Left lung (tissue), 10 donors: ENCODE data around the gene WWP2. TPM values are rescaled to one million over a fixed set of nuclear protein-coding genes. Genes with fewer than 3 reads are reported as not detected.

Source experiments
- ATAC-seq: fragments of 200-7000 bp; cut with Tn5 transposase; one replicate; pipeline ENCODE4 v1.9.1; 2020; ENCODE audit warnings: moderate library complexity
- DNase-seq, 4 donors: peaks; one replicate each; pipeline ENCODE4 v3.0.0-alpha.2; 2013 to 2020
- H3K27ac ChIP-seq, 2 donors: fragments of 200-600 bp; sonication (generic) in 1 of 2; one replicate each; pipeline versions ENCODE4 v1.5.0 to v1.8.0; 2020 to 2021
- H3K27me3 ChIP-seq, 2 donors: fragments of 200-600 bp; sonication (generic) in 1 of 2; one replicate each; pipeline versions ENCODE4 v1.5.0 to v1.8.0; 2020 to 2021
- H3K36me3 ChIP-seq, 2 donors: fragments of 200-600 bp; sonication (generic) in 1 of 2; one replicate each; pipeline versions ENCODE4 v1.5.0 to v1.8.0; 2020 to 2021
- H3K4me1 ChIP-seq, 2 donors: fragments of 200-600 bp; one replicate each; pipeline ENCODE4 v1.8.0; 2021
- H3K4me3 ChIP-seq, 2 donors: fragments of 200-600 bp; sonication (generic) in 1 of 2; one replicate each; pipeline versions ENCODE4 v1.5.0 to v1.8.0; 2020 to 2021; ENCODE audit warnings: mild to moderate bottlenecking in 1 of 2
- H3K9me3 ChIP-seq, 2 donors: fragments of 200-600 bp; sonication (generic) in 1 of 2; one replicate each; pipeline versions ENCODE4 v1.5.0 to v1.8.0; 2020 to 2021
- intact Hi-C, 2 donors: fragments of 100-400 bp; cut with DNase I; formaldehyde crosslinking; loops; one replicate each; pipeline versions ENCODE4 v1.11.2 to v1.14.2; 2022
- polyA plus RNA-seq, 6 donors: library from polyadenylated mRNA; unstranded; fragments of 120-200 nt; gene quantifications; one replicate each; pipeline ENCODE4 v1.2.1, GENCODE V29; 2013; ENCODE audit not compliant: insufficient read length in 6 of 6
- total RNA-seq, 2 donors: library from RNA; stranded (reverse); fragmentation: NEBNext Ultra II Directional; extraction: Animal tissue kit (Norgen Biotek cat#: 25700); gene quantifications; one replicate each; pipeline ENCODE4 v1.2.1, GENCODE V29; 2021
- TF ChIP-seq, protein P1 (sequence below), 2 donors: fragments of 200-600 bp; sonication (generic) in 1 of 2; IDR thresholded peaks; one replicate each; pipeline versions ENCODE4 v1.5.0 to v1.8.0; 2021; ENCODE audit warnings: antibody characterized with exemption in 2 of 2
- donor health status: DM: no; HTN: yes; CAD: no.
- donor health status: DM: no; HTN: no; CAD: no.

WWP2 gene
- total and polyA plus RNA-seq, 8 donors: 30.2 to 73.0 (median 34.6) TPM

DNA sequence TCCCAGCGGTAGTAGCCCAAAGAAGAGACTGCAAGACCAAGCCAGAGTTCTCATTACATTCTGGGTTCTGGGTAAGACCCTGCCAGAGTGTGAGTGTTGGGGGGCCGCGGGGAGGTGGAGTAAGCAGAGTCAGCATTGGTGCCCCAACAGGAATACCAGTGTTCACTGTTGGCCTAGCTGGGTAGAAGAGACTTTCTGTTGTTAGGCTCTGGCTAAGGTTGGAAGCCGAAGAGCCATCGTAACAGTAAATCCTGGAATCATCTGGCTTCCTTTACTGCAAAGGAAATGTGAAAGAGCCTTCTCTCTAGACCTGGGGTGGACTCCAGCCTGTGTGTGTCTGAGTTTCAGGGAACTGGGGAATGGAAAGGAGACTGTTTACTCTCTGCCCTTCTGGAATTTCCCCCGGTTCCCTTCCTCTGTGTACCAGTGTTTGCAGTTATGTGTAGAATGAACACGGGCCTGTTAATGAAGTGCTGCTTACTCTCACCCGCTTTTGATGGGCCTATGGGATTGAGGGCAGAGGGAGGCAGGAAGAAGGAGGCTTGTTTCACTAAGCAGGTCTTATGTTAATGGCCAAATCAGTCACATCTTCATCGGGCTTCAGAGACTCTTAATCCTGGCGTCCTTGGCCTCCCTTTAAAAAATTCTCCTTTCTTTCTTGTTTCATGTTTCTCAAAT, 68.5 kb downstream of the WWP2 start:
- intact Hi-C loops: no loop called here
- Histone ChIP-seq H3K27ac (peak overlapping the region; percentile 71 to 81), H3K9me3 (no peaks in the 10 kb centered on the region), H3K4me1 (peaks cover 9 to 31% of the 10 kb centered on the region in 2 donors), H3K36me3 (peaks cover 0 to 28% of the 10 kb centered on the region in 2 donors), H3K4me3 (no peak overlapping the region), H3K27me3 (no peaks in the 10 kb centered on the region)
- TF ChIP-seq, protein P1, sequence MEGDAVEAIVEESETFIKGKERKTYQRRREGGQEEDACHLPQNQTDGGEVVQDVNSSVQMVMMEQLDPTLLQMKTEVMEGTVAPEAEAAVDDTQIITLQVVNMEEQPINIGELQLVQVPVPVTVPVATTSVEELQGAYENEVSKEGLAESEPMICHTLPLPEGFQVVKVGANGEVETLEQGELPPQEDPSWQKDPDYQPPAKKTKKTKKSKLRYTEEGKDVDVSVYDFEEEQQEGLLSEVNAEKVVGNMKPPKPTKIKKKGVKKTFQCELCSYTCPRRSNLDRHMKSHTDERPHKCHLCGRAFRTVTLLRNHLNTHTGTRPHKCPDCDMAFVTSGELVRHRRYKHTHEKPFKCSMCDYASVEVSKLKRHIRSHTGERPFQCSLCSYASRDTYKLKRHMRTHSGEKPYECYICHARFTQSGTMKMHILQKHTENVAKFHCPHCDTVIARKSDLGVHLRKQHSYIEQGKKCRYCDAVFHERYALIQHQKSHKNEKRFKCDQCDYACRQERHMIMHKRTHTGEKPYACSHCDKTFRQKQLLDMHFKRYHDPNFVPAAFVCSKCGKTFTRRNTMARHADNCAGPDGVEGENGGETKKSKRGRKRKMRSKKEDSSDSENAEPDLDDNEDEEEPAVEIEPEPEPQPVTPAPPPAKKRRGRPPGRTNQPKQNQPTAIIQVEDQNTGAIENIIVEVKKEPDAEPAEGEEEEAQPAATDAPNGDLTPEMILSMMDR (IDR thresholded peaks at IDR 0.05): no peak
- ATAC-seq (peak; percentile 83), DNase-seq (peak in 1 of 4 donors; percentile 34)

GRCh38 chr16:69831212-69832123, 69.3 kb downstream of the WWP2 start:
- TF ChIP-seq, protein P1 (IDR thresholded peaks at IDR 0.05): no peak
- Histone ChIP-seq H3K36me3 (peaks cover 0 to 28% of the 10 kb centered on the region in 2 donors), H3K4me3 (no peak overlapping the region), H3K27me3 (no peaks in the 10 kb centered on the region), H3K4me1 (peaks cover 9 to 31% of the 10 kb centered on the region in 2 donors), H3K9me3 (no peaks in the 10 kb centered on the region), H3K27ac (peak overlapping the region; percentile 71 to 81)
- DNase-seq (no peak), ATAC-seq (peak; percentile 63)
- intact Hi-C loops: no loop called here

DNA sequence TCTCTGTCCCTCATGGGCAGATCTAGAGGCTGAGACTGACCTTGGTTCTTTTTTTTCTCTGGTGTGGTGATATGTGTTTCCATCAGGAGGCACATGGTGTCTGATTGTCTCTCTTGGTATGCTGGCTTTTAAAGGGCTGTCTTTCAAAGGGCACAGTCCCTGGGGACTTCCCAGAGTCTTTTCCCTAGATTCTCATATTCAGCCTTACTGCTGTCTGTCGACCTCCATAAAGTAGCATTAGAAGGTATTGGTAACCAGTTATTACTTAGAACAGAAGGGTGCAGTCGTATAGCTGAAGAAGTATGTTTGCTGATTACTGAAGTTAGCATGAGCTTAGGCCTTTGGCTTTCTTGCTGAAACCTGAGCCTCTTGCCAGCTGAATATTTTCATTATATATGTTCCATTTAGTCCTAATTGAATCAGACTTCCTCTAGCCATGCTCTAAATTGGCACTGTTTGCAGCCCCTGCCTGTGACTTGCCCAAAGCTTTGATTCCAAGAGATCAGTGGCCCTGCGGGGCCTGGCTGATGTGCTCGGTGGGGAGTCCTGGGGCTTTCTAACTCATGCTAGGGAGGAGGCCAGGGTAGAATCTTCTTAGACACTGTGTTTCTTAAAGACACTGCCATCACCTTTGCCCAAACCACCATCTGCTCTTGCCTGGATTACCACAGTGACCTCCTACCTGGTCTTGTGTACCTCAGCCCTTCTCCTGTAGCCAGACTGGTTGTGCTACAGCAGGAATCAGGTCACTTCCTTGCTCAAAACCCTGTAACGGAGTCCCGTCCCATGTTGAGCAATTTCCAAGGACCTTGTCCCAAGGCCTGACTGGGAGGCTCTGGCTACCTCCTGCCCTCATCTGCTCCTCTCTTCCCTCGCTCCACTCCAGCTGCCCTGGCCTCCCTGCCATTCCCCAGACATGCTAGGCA, 71.5 kb downstream of the WWP2 start:
- peak overlapping the region in 1 of 2 donors; percentile 74 for H3K27ac ChIP-seq
- H3K36me3 ChIP-seq: peaks cover 0 to 24% of the 10 kb centered on the region in 2 donors
- no peaks in the 10 kb centered on the region for H3K27me3 ChIP-seq
- H3K4me1 ChIP-seq: peaks cover 9 to 34% of the 10 kb centered on the region in 2 donors
- no peaks in the 10 kb centered on the region for H3K9me3 ChIP-seq
- TF ChIP-seq, protein P1 (IDR thresholded peaks at IDR 0.05): no peak
- no peak overlapping the region for H3K4me3 ChIP-seq
- peak in 1 of 4 donors; percentile 34 for DNase-seq
- intact Hi-C loops: no loop called here
- peak; percentile 28 for ATAC-seq

GRCh38 chr16:69834807-69835466, 72.8 kb downstream of the WWP2 start:
- Histone ChIP-seq H3K36me3 (peaks cover 0 to 12% of the 10 kb centered on the region in 2 donors), H3K27ac (peak overlapping the region in 1 of 2 donors; percentile 74)
- intact Hi-C loops: no loop called here

More at GRCh38 chr16:69834807-69835466, 72.8 kb downstream of the WWP2 start:
- H3K27me3 ChIP-seq: no peaks in the 10 kb centered on the region
- H3K4me1 ChIP-seq: peaks cover 19 to 38% of the 10 kb centered on the region in 2 donors
- H3K4me3 ChIP-seq: no peak overlapping the region
- TF ChIP-seq, protein P1 (IDR thresholded peaks at IDR 0.05): no peak
- no peaks in the 10 kb centered on the region for H3K9me3 ChIP-seq
- DNase-seq: no peak
- no peak for ATAC-seq
